K562 (cell line): ENCODE data around the gene APOM. TPM values are rescaled to one million over a fixed set of nuclear protein-coding genes. Genes with fewer than 3 reads are reported as not detected.

Source experiments
- CREB1 ChIP-seq, 2 experiments: sonication (generic) in 1 of 2; formaldehyde crosslinking in 1 of 2; IDR thresholded peaks; 2 replicates each; pipeline versions ENCODE4 v1.6.1 to v1.8.0; 2012 to 2022; ENCODE audit warnings: inconsistent platforms in 1 of 2, mild to moderate bottlenecking in 1 of 2, missing genetic modification reagents in 1 of 2, moderate library complexity in 1 of 2
- IFI16 ChIP-seq: fragments of 250-450 bp; sonication (Bioruptor Pico); IDR thresholded peaks from 2 replicates; pipeline ENCODE4 v2.1.2; 2022; ENCODE audit warnings: mild to moderate bottlenecking, inconsistent platforms
- MLLT1 ChIP-seq, 2 experiments: fragments of 450-650 bp; IDR thresholded peaks; 2 replicates each; pipeline ENCODE4 v1.6.1; 2016
- MTF1 ChIP-seq: fragments of 250-450 bp; sonication (Bioruptor Pico); IDR thresholded peaks from 2 replicates; pipeline ENCODE4 v1.9.0; 2021; ENCODE audit warnings: moderate library complexity, mild to moderate bottlenecking, inconsistent platforms, borderline replicate concordance
- MXI1 ChIP-seq: IDR thresholded peaks from 2 replicates; pipeline ENCODE4 v1.6.1; 2011; ENCODE audit warnings: low read depth, mild to moderate bottlenecking, improper control_type of control experiment, low read length
- NFE2L1 ChIP-seq: fragments of 450-650 bp; IDR thresholded peaks from 2 replicates; pipeline ENCODE4 v1.6.1; 2016; ENCODE audit warnings: missing genetic modification characterization, low read depth, mild to moderate bottlenecking, missing compliant biosample characterization, moderate library complexity, borderline replicate concordance
- NKRF ChIP-seq: fragments of 450-650 bp; IDR thresholded peaks from 2 replicates; pipeline ENCODE4 v1.6.1; 2016; ENCODE audit warnings: borderline replicate concordance
- SMARCA4 ChIP-seq: fragments of 450-650 bp; IDR thresholded peaks from 2 replicates; pipeline ENCODE4 v1.6.1; 2016
- SP2 ChIP-seq: IDR thresholded peaks from 2 replicates; pipeline ENCODE4 v1.6.1; 2011; ENCODE audit warnings: mild to moderate bottlenecking, low read depth, low read length, moderate library complexity; ENCODE audit not compliant: poor library complexity, severe bottlenecking; ENCODE audit errors: extremely low read depth
- ZBTB2 ChIP-seq: fragments of 450-650 bp; IDR thresholded peaks from 2 replicates; pipeline ENCODE4 v1.6.1; 2016; ENCODE audit warnings: antibody characterized with exemption
- ZEB2 ChIP-seq: fragments of 450-650 bp; IDR thresholded peaks from 2 replicates; pipeline ENCODE4 v1.6.1; 2016
- ZNF174 ChIP-seq: fragments of 250-450 bp; sonication (Bioruptor Pico); IDR thresholded peaks from 2 replicates; pipeline ENCODE4 v1.4.0; 2020; ENCODE audit warnings: mild to moderate bottlenecking
- ZNF239 ChIP-seq: fragments of 250-450 bp; sonication (Bioruptor Pico); IDR thresholded peaks from 2 replicates; pipeline ENCODE4 v1.4.0; 2020; ENCODE audit warnings: mild to moderate bottlenecking
- ZNF695 ChIP-seq: fragments of 450-650 bp; formaldehyde crosslinking; IDR thresholded peaks from 2 replicates; pipeline ENCODE4 v1.4.0; 2020; ENCODE audit warnings: mild to moderate bottlenecking, moderate library complexity
- ZNF764 ChIP-seq: fragments of 250-450 bp; sonication (Bioruptor Pico); IDR thresholded peaks from 2 replicates; pipeline ENCODE4 v1.4.0; 2020; ENCODE audit warnings: low read depth, mild to moderate bottlenecking, moderate library complexity
- polyA plus RNA-seq, 8 experiments: library from polyadenylated mRNA; depleted of rRNA in 4 of 8; stranded (reverse) in 5 of 8; unstranded in 3 of 8; fragments of >200 nt; fragmentation: Nextera tagmentation in 2 of 8; fragmentation: Illumina TruSeq in 1 of 8; extraction: Ambion mirVana in 2 of 8; extraction: Trizol in 1 of 8; gene quantifications; 2 replicates each; pipeline versions ENCODE4 v1.2.1 to v1.2.3, GENCODE V29; 2011 to 2014; ENCODE audit warnings: inconsistent platforms in 1 of 8, missing spikeins in 1 of 8
- total RNA-seq, 7 experiments: library from RNA; depleted of rRNA in 6 of 7; stranded (reverse); fragments of >200 nt in 6 of 7; fragmentation: Illumina TruSeq in 2 of 7; extraction: Trizol in 2 of 7; gene quantifications; 2 replicates each; pipeline versions ENCODE4 v1.2.1 to v1.2.3, GENCODE V29; 2011 to 2021; ENCODE audit warnings: low replicate concordance in 1 of 7
- TF ChIP-seq, protein P1 (sequence below): fragments of 450-650 bp; conservative IDR thresholded peaks from 2 replicates; pipeline ENCODE4 v1.6.1; 2016; ENCODE audit warnings: missing genetic modification characterization, low read depth, mild to moderate bottlenecking, control low read depth, missing compliant biosample characterization
- TF ChIP-seq, protein P2 (sequence below): IDR thresholded peaks from 2 replicates; pipeline ENCODE4 v1.6.1; 2012; ENCODE audit warnings: low read depth, low read length, improper control_type of control experiment, borderline replicate concordance

APOM gene
- total and polyA plus RNA-seq, 9 of the 15 experiments (the other 6 are each of a cell fraction or from before 2014, with no cell fraction given): 5.7 to 24.3 (median 10.4) TPM

- TF ChIP-seq CREB1 (IDR thresholded peaks at IDR 0.05) (no peak; the same call in 1 of the 2 replicates), CREB1 (CRISPR knock-in tag; IDR thresholded peaks at IDR 0.05) (no peak; the same call in 1 of the 2 replicates), ZNF174 (no peak), NKRF (peak; percentile 84; the same call in 1 of the 2 replicates), MTF1 (CRISPR knock-in tag) (0 out of 2 replicates have a peak, but pooled peaks have one; percentile 14), MXI1 (no peak), SP2 (no peak), MLLT1 (IDR thresholded peaks at IDR 0.05) (peak in 1 of 2 experiments; percentile 16; a peak in 1 of 4 replicates), IFI16 (no peak), SMARCA4 (no peak), NFE2L1 (tag) (no peak), ZNF764 (CRISPR knock-in tag) (no peak), ZEB2 (no peak), ZBTB2 (peak; percentile 51; the same call in 1 of the 2 replicates), ZNF695 (CRISPR knock-in tag) (no peak), ZNF239 (CRISPR knock-in tag) (no peak; the same call in 1 of the 2 replicates)
- TF ChIP-seq, protein P1, sequence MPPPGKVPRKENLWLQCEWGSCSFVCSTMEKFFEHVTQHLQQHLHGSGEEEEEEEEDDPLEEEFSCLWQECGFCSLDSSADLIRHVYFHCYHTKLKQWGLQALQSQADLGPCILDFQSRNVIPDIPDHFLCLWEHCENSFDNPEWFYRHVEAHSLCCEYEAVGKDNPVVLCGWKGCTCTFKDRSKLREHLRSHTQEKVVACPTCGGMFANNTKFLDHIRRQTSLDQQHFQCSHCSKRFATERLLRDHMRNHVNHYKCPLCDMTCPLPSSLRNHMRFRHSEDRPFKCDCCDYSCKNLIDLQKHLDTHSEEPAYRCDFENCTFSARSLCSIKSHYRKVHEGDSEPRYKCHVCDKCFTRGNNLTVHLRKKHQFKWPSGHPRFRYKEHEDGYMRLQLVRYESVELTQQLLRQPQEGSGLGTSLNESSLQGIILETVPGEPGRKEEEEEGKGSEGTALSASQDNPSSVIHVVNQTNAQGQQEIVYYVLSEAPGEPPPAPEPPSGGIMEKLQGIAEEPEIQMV: no peak
- TF ChIP-seq, protein P2, sequence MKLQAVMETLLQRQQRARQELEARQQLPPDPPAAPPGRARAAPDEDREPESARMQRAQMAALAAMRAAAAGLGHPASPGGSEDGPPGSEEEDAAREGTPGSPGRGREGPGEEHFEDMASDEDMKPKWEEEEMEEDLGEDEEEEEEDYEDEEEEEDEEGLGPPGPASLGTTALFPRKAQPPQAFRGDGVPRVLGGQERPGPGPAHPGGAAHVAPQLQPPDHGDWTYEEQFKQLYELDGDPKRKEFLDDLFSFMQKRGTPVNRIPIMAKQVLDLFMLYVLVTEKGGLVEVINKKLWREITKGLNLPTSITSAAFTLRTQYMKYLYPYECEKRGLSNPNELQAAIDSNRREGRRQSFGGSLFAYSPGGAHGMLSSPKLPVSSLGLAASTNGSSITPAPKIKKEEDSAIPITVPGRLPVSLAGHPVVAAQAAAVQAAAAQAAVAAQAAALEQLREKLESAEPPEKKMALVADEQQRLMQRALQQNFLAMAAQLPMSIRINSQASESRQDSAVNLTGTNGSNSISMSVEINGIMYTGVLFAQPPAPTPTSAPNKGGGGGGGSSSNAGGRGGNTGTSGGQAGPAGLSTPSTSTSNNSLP: no peak
These were observed 34.9 kb upstream of the APOM start, which contains the start of gene PRRC2A (continued) for GRCh38 chr6:31620586-31621319.
